Measurements from ENCODE around the gene THYN1. TPM values are rescaled to one million over a fixed set of nuclear protein-coding genes. Genes with fewer than 3 reads are reported as not detected.
A peak's percentile ranks its signal among the peaks of the same experiment; 100 is the strongest.
"Not testable (repeated sequence)": the region's sequence is repeated elsewhere in the genome, so short reads cannot be mapped to it uniquely, and the experiment has no call there.

The THYN1 gene
- total RNA-seq, 1 donor from 2014 or later, result 25.5 TPM

- Mint-ChIP-seq H3K36me3 (ENCODE audit: low read depth) (peaks cover 24% of the 10 kb centered on the region), H3K27me3 (ENCODE audit: low read depth) (no peaks in the 10 kb centered on the region), H3K27ac (ENCODE audit: unreplicated experiment) (no peak overlapping the region), H3K9me3 (ENCODE audit: low read depth) (no peaks in the 10 kb centered on the region), H3K4me3 (ENCODE audit: unreplicated experiment) (no peak overlapping the region), H3K4me1 (ENCODE audit: low read depth) (peaks cover under 1% of the 10 kb centered on the region)
- TF ChIP-seq CTCF (IDR thresholded peaks at IDR 0.05), result no peak
- DNase-seq (ENCODE audit: low spot score), result no peak
Observed at GRCh38 chr11:134260983-134261382, 7.8 kb upstream of the THYN1 start.

GRCh38 chr11:134260503-134260902 is 7.4 kb upstream of the THYN1 start:
- no peak for TF ChIP-seq CTCF (IDR thresholded peaks at IDR 0.05)
- DNase-seq (ENCODE audit: low spot score), result no peak
- H3K27me3 Mint-ChIP-seq (ENCODE audit: low read depth), result no peaks in the 10 kb centered on the region

GRCh38 chr11:134258577-134258976 is 5.4 kb upstream of the THYN1 start:
- no peaks in the 10 kb centered on the region for H3K9me3 Mint-ChIP-seq (ENCODE audit: low read depth)
- H3K4me3 Mint-ChIP-seq (ENCODE audit: unreplicated experiment), result no peak overlapping the region
- H3K27ac Mint-ChIP-seq (ENCODE audit: unreplicated experiment), result no peak overlapping the region
- H3K27me3 Mint-ChIP-seq (ENCODE audit: low read depth), result no peaks in the 10 kb centered on the region
- DNase-seq (ENCODE audit: low spot score), result no peak
- peaks cover 9% of the 10 kb centered on the region for H3K4me1 Mint-ChIP-seq (ENCODE audit: low read depth)
- TF ChIP-seq CTCF (IDR thresholded peaks at IDR 0.05), result no peak
- peaks cover 17% of the 10 kb centered on the region for H3K36me3 Mint-ChIP-seq (ENCODE audit: low read depth)

More at GRCh38 chr11:134260503-134260902, 7.4 kb upstream of the THYN1 start:
- Mint-ChIP-seq H3K4me1 (ENCODE audit: low read depth) (no peaks in the 10 kb centered on the region), H3K36me3 (ENCODE audit: low read depth) (peaks cover 24% of the 10 kb centered on the region), H3K27ac (ENCODE audit: unreplicated experiment) (no peak overlapping the region), H3K9me3 (ENCODE audit: low read depth) (no peaks in the 10 kb centered on the region), H3K4me3 (ENCODE audit: unreplicated experiment) (no peak overlapping the region)

- no peak for DNase-seq (ENCODE audit: low spot score)
- no peaks in the 10 kb centered on the region for H3K9me3 Mint-ChIP-seq (ENCODE audit: low read depth)
- H3K27me3 Mint-ChIP-seq (ENCODE audit: low read depth), result no peaks in the 10 kb centered on the region
- no peak for TF ChIP-seq CTCF (IDR thresholded peaks at IDR 0.05)
- peaks cover 14% of the 10 kb centered on the region for H3K36me3 Mint-ChIP-seq (ENCODE audit: low read depth)
- H3K4me3 Mint-ChIP-seq (ENCODE audit: unreplicated experiment), result no peak overlapping the region
- H3K27ac Mint-ChIP-seq (ENCODE audit: unreplicated experiment), result no peak overlapping the region
- peaks cover 17% of the 10 kb centered on the region for H3K4me1 Mint-ChIP-seq (ENCODE audit: low read depth)
Observed at GRCh38 chr11:134257101-134257500, 3.9 kb upstream of the THYN1 start.

GRCh38 chr11:134255184-134255561 is 2.0 kb upstream of the THYN1 start:
- DNase-seq (ENCODE audit: low spot score); H3K9me3 Mint-ChIP-seq (ENCODE audit: low read depth); H3K36me3 Mint-ChIP-seq (ENCODE audit: low read depth); H3K27ac Mint-ChIP-seq (ENCODE audit: unreplicated experiment); H3K27me3 Mint-ChIP-seq (ENCODE audit: low read depth); H3K4me3 Mint-ChIP-seq (ENCODE audit: unreplicated experiment): not testable (repeated sequence)
- peaks cover 22% of the 10 kb centered on the region for H3K4me1 Mint-ChIP-seq (ENCODE audit: low read depth)

GRCh38 chr11:134254433-134255183 is 1.5 kb upstream of the THYN1 start:
- TF ChIP-seq CTCF (IDR thresholded peaks at IDR 0.05), result no peak
- no peaks in the 10 kb centered on the region for H3K27me3 Mint-ChIP-seq (ENCODE audit: low read depth)
- H3K36me3 Mint-ChIP-seq (ENCODE audit: low read depth), result peaks cover 6% of the 10 kb centered on the region
- H3K4me3 Mint-ChIP-seq (ENCODE audit: unreplicated experiment), result peak overlapping the region; percentile 86
- H3K9me3 Mint-ChIP-seq (ENCODE audit: low read depth), result no peaks in the 10 kb centered on the region
- no peak for DNase-seq (ENCODE audit: low spot score)
- H3K4me1 Mint-ChIP-seq (ENCODE audit: low read depth), result peaks cover 22% of the 10 kb centered on the region
- no peak overlapping the region for H3K27ac Mint-ChIP-seq (ENCODE audit: unreplicated experiment)
